IMR-90 (cell line): Measurements from ENCODE around the gene TCFL5. TPM values are rescaled to one million over a fixed set of nuclear protein-coding genes. Genes with fewer than 3 reads are reported as not detected.

Experiments
- ATAC-seq: fragments of 200-7000 bp; cut with Tn5 transposase; 2 replicates; pipeline ENCODE4 v1.9.1; 2020; ENCODE audit warnings: low read depth, mild to moderate bottlenecking, moderate library complexity
- BruUV-seq: library from RNA; stranded (reverse); fragments of 400-500 nt; replicated peaks from 2 replicates; lab custom pipeline; 2021; lab: Mats Ljungman, UMichigan
- CTCF ChIA-PET: fragments of 300-600 bp; formaldehyde crosslinking; extraction: SDS; loops from one replicate; lab custom pipeline; 2021; ENCODE audit warnings: antibody characterized with exemption; lab: Yijun Ruan, JAX
- POLR2A ChIA-PET: fragments of 300-600 bp; sonication (Branson Sonifier 250); formaldehyde crosslinking; loops from one replicate; lab custom pipeline; 2022; ENCODE audit warnings: antibody characterized with exemption; ENCODE audit not compliant: unreplicated experiment; lab: Charles Lee
- DNase-seq: peaks from one replicate; pipeline ENCODE4 v3.0.0; 2013
- H2AFZ ChIP-seq: replicated peaks from 2 replicates; pipeline ENCODE3; 2013; ENCODE audit warnings: low read length, mild to moderate bottlenecking; ENCODE audit not compliant: poor library complexity
- H2AK5ac ChIP-seq: 2 replicates; pipeline ENCODE4 v1.6.1; 2013; ENCODE audit warnings: low read depth, low read length, inconsistent platforms
- H2AK9ac ChIP-seq: replicated peaks from 2 replicates; pipeline ENCODE3; 2013; ENCODE audit warnings: mild to moderate bottlenecking, low read depth, low read length, moderate library complexity; ENCODE audit not compliant: poor library complexity
- H2BK120ac ChIP-seq: 2 replicates; pipeline ENCODE4 v1.6.1; 2013; ENCODE audit warnings: low read depth, low read length, inconsistent platforms
- H2BK15ac ChIP-seq: 3 replicates; pipeline ENCODE4 v1.6.1; 2013; ENCODE audit warnings: low read depth, low read length, inconsistent platforms
- H2BK20ac ChIP-seq: 2 replicates; pipeline ENCODE4 v1.6.1; 2013; ENCODE audit warnings: low read depth, mild to moderate bottlenecking, inconsistent platforms, low read length, moderate library complexity
- H2BK5ac ChIP-seq: 2 replicates; pipeline ENCODE4 v1.6.1; 2013; ENCODE audit warnings: mild to moderate bottlenecking, low read depth, low read length, inconsistent platforms; ENCODE audit not compliant: poor library complexity, severe bottlenecking
- H3K14ac ChIP-seq: replicated peaks from 2 replicates; pipeline ENCODE4 v1.6.1; 2013; ENCODE audit warnings: low read depth, low read length, inconsistent platforms
- H3K18ac ChIP-seq: 2 replicates; pipeline ENCODE4 v1.6.1; 2013; ENCODE audit warnings: low read depth, low read length, control low read depth
- H3K23ac ChIP-seq: 2 replicates; pipeline ENCODE4 v1.6.1; 2013; ENCODE audit warnings: low read depth, low read length, inconsistent platforms
- H3K27ac ChIP-seq: 2 replicates; pipeline ENCODE4 v1.5.1; 2013; ENCODE audit warnings: mild to moderate bottlenecking, control low read depth, low read length; ENCODE audit not compliant: insufficient read depth
- H3K27me3 ChIP-seq: 2 replicates; pipeline ENCODE4 v1.6.1; 2013; ENCODE audit warnings: low read length; ENCODE audit not compliant: control insufficient read depth, insufficient read depth
- H3K36me3 ChIP-seq: 2 replicates; pipeline ENCODE4 v1.6.1; 2013; ENCODE audit warnings: low read length, mixed read lengths; ENCODE audit not compliant: control insufficient read depth, insufficient read depth
- H3K4ac ChIP-seq: 2 replicates; pipeline ENCODE4 v1.6.1; 2013; ENCODE audit warnings: low read depth, low read length, inconsistent platforms
- H3K4me1 ChIP-seq: 2 replicates; pipeline ENCODE4 v1.6.1; 2013; ENCODE audit warnings: low read length, mixed read lengths; ENCODE audit not compliant: control insufficient read depth, insufficient read depth
- H3K4me2 ChIP-seq: 2 replicates; pipeline ENCODE4 v1.6.1; 2013; ENCODE audit warnings: low read depth, mild to moderate bottlenecking, control low read depth, low read length, moderate library complexity
- H3K4me3 ChIP-seq: 2 replicates; pipeline ENCODE4 v1.5.1; 2013; ENCODE audit warnings: low read depth, mild to moderate bottlenecking, control low read depth, low read length, moderate library complexity; ENCODE audit not compliant: insufficient read depth
- H3K56ac ChIP-seq: 2 replicates; pipeline ENCODE4 v1.6.1; 2013; ENCODE audit warnings: low read length, inconsistent platforms; ENCODE audit not compliant: insufficient read depth; ENCODE audit errors: extremely low read depth
- H3K79me1 ChIP-seq, 2 experiments: 2 replicates each; pipeline ENCODE4 v1.6.1; 2013; ENCODE audit warnings: low read length in 2 of 2, inconsistent platforms in 1 of 2, low read depth in 1 of 2
- H3K9ac ChIP-seq: 2 replicates; pipeline ENCODE4 v1.6.1; 2013; ENCODE audit warnings: low read depth, low read length, control low read depth
- H3K9me1 ChIP-seq: 2 replicates; pipeline ENCODE4 v1.6.1; 2013; ENCODE audit warnings: low read length, inconsistent platforms; ENCODE audit not compliant: insufficient read depth
- H3K9me3 ChIP-seq: 2 replicates; pipeline ENCODE4 v1.6.1; 2013; ENCODE audit warnings: low read length; ENCODE audit not compliant: control insufficient read depth, insufficient read depth
- H4K20me1 ChIP-seq: 2 replicates; pipeline ENCODE4 v1.6.1; 2013; ENCODE audit warnings: low read length, inconsistent platforms; ENCODE audit not compliant: insufficient read depth
- H4K5ac ChIP-seq: 2 replicates; pipeline ENCODE4 v1.6.1; 2013; ENCODE audit warnings: mild to moderate bottlenecking, low read depth, low read length, control low read depth
- H4K8ac ChIP-seq, 2 experiments: 2 replicates each; pipeline ENCODE4 v1.6.1; 2013; ENCODE audit warnings: low read depth in 2 of 2, low read length in 2 of 2, control low read depth in 1 of 2, inconsistent platforms in 1 of 2
- H4K91ac ChIP-seq: 2 replicates; pipeline ENCODE4 v1.6.1; 2013; ENCODE audit warnings: low read depth, low read length, inconsistent platforms; ENCODE audit not compliant: insufficient read depth
- CEBPB ChIP-seq: IDR thresholded peaks from 2 replicates; pipeline ENCODE4 v1.6.1; 2012; ENCODE audit warnings: low read depth, low read length, improper control_type of control experiment
- CHD1 ChIP-seq: IDR thresholded peaks from 2 replicates; pipeline ENCODE4 v1.6.1; 2012; ENCODE audit warnings: low read depth, low read length, improper control_type of control experiment
- CTCF ChIP-seq: conservative IDR thresholded peaks from 2 replicates; pipeline ENCODE4 v1.5.1; 2012; ENCODE audit warnings: mild to moderate bottlenecking, low read depth, low read length, improper control_type of control experiment
- FOS ChIP-seq: fragments of 150-350 bp; IDR thresholded peaks from 2 replicates; pipeline ENCODE4 v1.6.1; 2016; ENCODE audit warnings: low read depth, low read length
- MAZ ChIP-seq: IDR thresholded peaks from 2 replicates; pipeline ENCODE4 v1.6.1; 2012; ENCODE audit warnings: low read depth, mild to moderate bottlenecking, low read length, improper control_type of control experiment, moderate library complexity, borderline replicate concordance
- MXI1 ChIP-seq: IDR thresholded peaks from 2 replicates; pipeline ENCODE4 v1.6.1; 2012; ENCODE audit warnings: low read depth, mild to moderate bottlenecking, low read length, moderate library complexity, borderline replicate concordance
- NFE2L2 ChIP-seq: fragments of 150-350 bp; IDR thresholded peaks from 2 replicates; pipeline ENCODE4 v1.6.1; 2016; ENCODE audit warnings: low read depth, mild to moderate bottlenecking, low read length
- POLR2A ChIP-seq: IDR thresholded peaks from 2 replicates; pipeline ENCODE4 v1.6.1; 2012; ENCODE audit warnings: mild to moderate bottlenecking, low read depth, low read length
- RAD21 ChIP-seq: IDR thresholded peaks from 2 replicates; pipeline ENCODE4 v1.6.1; 2012; ENCODE audit warnings: low read length, improper control_type of control experiment
- RCOR1 ChIP-seq: IDR thresholded peaks from 2 replicates; pipeline ENCODE4 v1.6.1; 2012; ENCODE audit warnings: mild to moderate bottlenecking, low read length, improper control_type of control experiment; ENCODE audit not compliant: insufficient replicate concordance
- SMC3 ChIP-seq: fragments of 150-350 bp; IDR thresholded peaks from 2 replicates; pipeline ENCODE4 v1.6.1; 2016; ENCODE audit warnings: low read depth, mild to moderate bottlenecking, antibody characterized with exemption, low read length, moderate library complexity
- USF2 ChIP-seq: fragments of 150-350 bp; IDR thresholded peaks from 2 replicates; pipeline ENCODE4 v1.6.1; 2017; ENCODE audit warnings: mild to moderate bottlenecking, antibody characterized with exemption, low read length, low read depth
- WGBS, 2 experiments: methylation state at CpG; one replicate each; pipeline versions ENCODE4 v1.1.5 to v1.1.7; 2013; ENCODE audit warnings: missing lambda C conversion rate in 2 of 2; ENCODE audit not compliant: insufficient read length in 1 of 2; ENCODE audit errors: extremely low coverage in 2 of 2; 5-methylcytosine and 5-hydroxymethylcytosine counted together
- dilution Hi-C: fragments of 300-500 bp; cut with HindIII; formaldehyde crosslinking; loops from one replicate; pipeline ENCODE4 v1.14.3; 2018; ENCODE audit warnings: low sequenced_read_pairs; ENCODE audit not compliant: unreplicated experiment
- in situ Hi-C: fragments of 300-500 bp; cut with MboI; formaldehyde crosslinking; loops from 3 replicates; pipeline ENCODE4 v1.14.3; 2019; ENCODE audit warnings: low sequenced_read_pairs, inconsistent platforms, mixed read lengths
- intact Hi-C: fragments of 100-400 bp; cut with micrococcal nuclease; formaldehyde crosslinking; loops from 2 replicates; pipeline ENCODE4 v1.10.0; 2022
- polyA plus RNA-seq, 3 experiments: library from polyadenylated mRNA; depleted of rRNA; stranded (reverse); fragments of >200 nt; gene quantifications; 2 replicates each; pipeline ENCODE4 v1.2.3, GENCODE V29; 2012; ENCODE audit warnings: low replicate concordance in 1 of 3
- total RNA-seq: library from RNA; depleted of rRNA; stranded (reverse); fragments of >200 nt; gene quantifications from 2 replicates; pipeline ENCODE4 v1.2.3, GENCODE V29; 2012

Gene TCFL5
- total and polyA plus RNA-seq, 2 of the 4 experiments (the other 2 are of a cell fraction) = 6.0 to 8.2 TPM

GRCh38 chr20:62814060-62814708, 47.4 kb downstream of the TCFL5 start:
- peaks cover 34% of the 10 kb centered on the region; the same call in 1 of the 2 replicates for H3K36me3 ChIP-seq
- H2AK9ac ChIP-seq = no peak overlapping the region
- no peak overlapping the region for H3K4me2 ChIP-seq
- H4K20me1 ChIP-seq = peaks cover 23% of the 10 kb centered on the region
- ATAC-seq = no peak
- no peak overlapping the region for H3K18ac ChIP-seq
- DNase-seq = no peak
- no peak overlapping the region for H2AK5ac ChIP-seq
- peaks cover 15% of the 10 kb centered on the region; the same call in 1 of the 2 replicates for H3K4me1 ChIP-seq
- H3K79me1 ChIP-seq = peaks cover 9 to 10% of the 10 kb centered on the region in 2 experiments; a peak in 3 of 4 replicates
- no TSS peak for BruUV-seq
- no peak overlapping the region for H4K5ac ChIP-seq
- in situ Hi-C loops = no loop called here
- H3K9me3 ChIP-seq = no peaks in the 10 kb centered on the region
- no peak overlapping the region for H3K23ac ChIP-seq
- no peak overlapping the region for H2BK15ac ChIP-seq
- TF ChIP-seq CEBPB = no peak
- no peak for TF ChIP-seq CHD1
- no peak for TF ChIP-seq MAZ
- no peak for TF ChIP-seq FOS
- no peak for TF ChIP-seq CTCF
- TF ChIP-seq POLR2A = no peak
- TF ChIP-seq MXI1 = no peak
- no peak for TF ChIP-seq RAD21
- TF ChIP-seq RCOR1 = no peak
- TF ChIP-seq NFE2L2 = no peak
- no peak for TF ChIP-seq SMC3
- no peak for TF ChIP-seq USF2
- no peak overlapping the region for H3K27ac ChIP-seq
- ChIA-PET POLR2A (no interaction called here), CTCF (no interaction called here)
- dilution Hi-C loops = no loop called here
- H3K9ac ChIP-seq = no peak overlapping the region
- 90% methylated on average over 4 of the region's 13 CpGs; no CpG with 5 or more reads in 1 of the 2 experiments for WGBS, 2 experiments
- H3K14ac ChIP-seq = no peak overlapping the region
- H4K91ac ChIP-seq = no peak overlapping the region
- no peak overlapping the region for H2BK120ac ChIP-seq
- H3K27me3 ChIP-seq = peaks cover 23% of the 10 kb centered on the region
- intact Hi-C loops = no loop called here
- H3K4ac ChIP-seq = no peak overlapping the region
- no peak overlapping the region for H3K56ac ChIP-seq
- no peak overlapping the region for H3K4me3 ChIP-seq
- no peak overlapping the region for H2AFZ ChIP-seq
- H3K9me1 ChIP-seq = no peaks in the 10 kb centered on the region
- H2BK20ac ChIP-seq = no peak overlapping the region
- no peak overlapping the region for H4K8ac ChIP-seq
- H2BK5ac ChIP-seq = no peak overlapping the region
